ENCODE data around the gene ELAC2. TPM values are rescaled to one million over a fixed set of nuclear protein-coding genes. Genes with fewer than 3 reads are reported as not detected.
A peak's percentile ranks its signal among the peaks of the same experiment; 100 is the strongest.

ELAC2 gene
- total RNA-seq, 1 donor from 2014 or later: 85.8 TPM

DNA sequence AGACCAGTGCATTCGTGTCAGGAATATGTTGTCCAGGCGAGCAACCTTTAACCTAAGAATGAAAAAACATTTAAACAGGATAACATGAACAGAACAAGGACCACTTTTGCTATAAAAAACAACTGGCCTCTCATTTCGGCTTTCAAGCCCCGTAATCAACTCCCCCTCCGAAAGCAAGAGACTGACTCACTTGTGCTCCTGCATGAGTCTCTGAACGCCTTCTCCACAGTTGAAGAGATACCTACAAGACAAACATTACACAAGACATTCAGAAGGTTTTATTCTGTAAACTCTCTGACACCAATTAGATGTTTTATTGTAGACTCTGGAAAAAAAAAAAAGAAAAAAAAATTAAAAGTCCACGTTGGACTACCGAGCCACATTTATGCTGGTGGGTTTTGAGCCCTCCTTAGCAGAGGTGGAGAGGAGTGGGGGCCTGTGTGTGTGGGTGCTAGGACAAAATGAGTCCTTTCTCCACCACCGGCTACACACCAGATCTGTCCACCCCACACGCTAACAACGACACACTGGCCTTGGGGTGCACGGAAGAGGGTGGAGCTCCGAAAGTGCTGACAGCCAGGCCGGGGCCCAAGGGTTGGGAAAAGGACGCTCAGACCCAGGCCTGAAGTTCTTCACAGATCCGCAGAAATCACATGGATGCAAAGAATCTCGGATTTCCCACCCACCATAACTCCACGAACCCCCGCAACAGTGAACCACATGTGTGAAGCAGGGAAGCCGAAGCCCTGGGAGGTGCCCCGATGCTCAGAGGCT lies 759 bp downstream of the ELAC2 start:
- Histone ChIP-seq H3K36me3 (ENCODE audit: control insufficient read depth, insufficient read depth, low read length) (peaks cover 21% of the 10 kb centered on the region), H3K4me3 (ENCODE audit: low read depth, low read length) (peak overlapping the region; percentile 85), H3K27me3 (ENCODE audit: control insufficient read depth, insufficient read depth, low read length) (no peaks in the 10 kb centered on the region)
- TF ChIP-seq CTCF (IDR thresholded peaks at IDR 0.05; ENCODE audit: insufficient read depth, low read length, severe bottlenecking): no peak
- DNase-seq (ENCODE audit: low read depth) (peak; percentile 37), FAIRE-seq (no peak)

GRCh38 chr17:13014801-13015200 lies 3.0 kb downstream of the ELAC2 start:
- FAIRE-seq (no peak), DNase-seq (ENCODE audit: low read depth) (no peak)
- Histone ChIP-seq H3K4me3 (ENCODE audit: low read depth, low read length) (no peak overlapping the region), H3K36me3 (ENCODE audit: control insufficient read depth, insufficient read depth, low read length) (peaks cover 30% of the 10 kb centered on the region), H3K27me3 (ENCODE audit: control insufficient read depth, insufficient read depth, low read length) (no peaks in the 10 kb centered on the region)
- no peak for TF ChIP-seq CTCF (IDR thresholded peaks at IDR 0.05; ENCODE audit: insufficient read depth, low read length, severe bottlenecking)

GRCh38 chr17:13010959-13011358 lies 6.9 kb downstream of the ELAC2 start:
- FAIRE-seq: no peak
- Histone ChIP-seq H3K4me3 (ENCODE audit: low read depth, low read length) (no peak overlapping the region), H3K27me3 (ENCODE audit: control insufficient read depth, insufficient read depth, low read length) (no peaks in the 10 kb centered on the region), H3K36me3 (ENCODE audit: control insufficient read depth, insufficient read depth, low read length) (peaks cover 31% of the 10 kb centered on the region)
- DNase-seq (ENCODE audit: low read depth): no peak
- no peak for TF ChIP-seq CTCF (IDR thresholded peaks at IDR 0.05; ENCODE audit: insufficient read depth, low read length, severe bottlenecking)

DNA sequence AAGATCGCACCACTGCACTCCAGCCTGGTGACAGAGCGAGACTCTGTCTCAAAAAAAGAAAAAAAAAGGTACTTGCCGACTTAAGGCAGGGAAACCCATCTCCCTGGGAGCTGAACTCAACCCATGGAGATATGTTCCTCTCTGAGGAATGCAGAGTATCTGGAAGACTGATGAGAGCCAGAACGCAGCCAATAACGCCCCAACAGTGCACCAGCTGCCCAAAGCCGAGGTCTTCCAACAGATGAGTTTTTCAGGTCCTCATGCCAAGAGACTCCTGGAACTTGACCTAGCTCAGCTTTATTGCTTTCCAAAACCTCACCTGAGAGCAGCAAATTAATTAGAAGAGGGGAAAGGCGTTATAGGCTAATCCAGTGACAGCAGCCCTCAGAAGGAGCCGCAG lies 9.4 kb downstream of the ELAC2 start:
- no peak overlapping the region for H3K4me3 ChIP-seq (ENCODE audit: low read depth, low read length)
- TF ChIP-seq CTCF (IDR thresholded peaks at IDR 0.05; ENCODE audit: insufficient read depth, low read length, severe bottlenecking): no peak
- FAIRE-seq (no peak), DNase-seq (ENCODE audit: low read depth) (no peak)
- H3K27me3 ChIP-seq (ENCODE audit: control insufficient read depth, insufficient read depth, low read length): no peaks in the 10 kb centered on the region
- H3K36me3 ChIP-seq (ENCODE audit: control insufficient read depth, insufficient read depth, low read length): peaks cover 29% of the 10 kb centered on the region

GRCh38 chr17:13005530-13005929 lies 12.3 kb downstream of the ELAC2 start:
- H3K4me3 ChIP-seq (ENCODE audit: low read depth, low read length): no peak overlapping the region
- H3K36me3 ChIP-seq (ENCODE audit: control insufficient read depth, insufficient read depth, low read length): peaks cover 35% of the 10 kb centered on the region
- DNase-seq (ENCODE audit: low read depth) (no peak), FAIRE-seq (peak; percentile 79)
- no peak for TF ChIP-seq CTCF (IDR thresholded peaks at IDR 0.05; ENCODE audit: insufficient read depth, low read length, severe bottlenecking)
- no peaks in the 10 kb centered on the region for H3K27me3 ChIP-seq (ENCODE audit: control insufficient read depth, insufficient read depth, low read length)

- Histone ChIP-seq H3K36me3 (ENCODE audit: control insufficient read depth, insufficient read depth, low read length) (peaks cover 39% of the 10 kb centered on the region), H3K27me3 (ENCODE audit: control insufficient read depth, insufficient read depth, low read length) (no peaks in the 10 kb centered on the region), H3K4me3 (ENCODE audit: low read depth, low read length) (no peak overlapping the region)
- DNase-seq (ENCODE audit: low read depth): no peak
- no peak for FAIRE-seq
- no peak for TF ChIP-seq CTCF (IDR thresholded peaks at IDR 0.05; ENCODE audit: insufficient read depth, low read length, severe bottlenecking)
Measured at GRCh38 chr17:13004336-13004735, 13.5 kb downstream of the ELAC2 start.

All from bronchial epithelial cell (primary cell).